CD4-positive, alpha-beta T cell treated with Interleukin-17A for 4 hours (primary cell): Measurements from ENCODE around the gene PLCL2.

Source experiments
- DNase-seq: peaks from one replicate; pipeline ENCODE4 v3.0.0-alpha.2; 2020; ENCODE audit warnings: mixed read lengths

Gene PLCL2

GRCh38 chr3:17052363-17052762, 167.6 kb downstream of the PLCL2 start:
- no peak for DNase-seq

- no peak for DNase-seq
These were observed 169.7 kb downstream of the PLCL2 start for GRCh38 chr3:17054301-17054981.

- DNase-seq: no peak
These were observed 170.2 kb downstream of the PLCL2 start for GRCh38 chr3:17054982-17055343.

GRCh38 chr3:17055374-17056276, 170.9 kb downstream of the PLCL2 start:
- DNase-seq: no peak

GRCh38 chr3:17057321-17057720, 172.6 kb downstream of the PLCL2 start:
- DNase-seq: no peak

GRCh38 chr3:17059989-17060550, 175.3 kb downstream of the PLCL2 start:
- no peak for DNase-seq

- no peak for DNase-seq
These were observed 176.2 kb downstream of the PLCL2 start for GRCh38 chr3:17061005-17061404.

- DNase-seq: no peak
These were observed 178.0 kb downstream of the PLCL2 start for GRCh38 chr3:17062736-17063135.

GRCh38 chr3:17063596-17063995, 178.8 kb downstream of the PLCL2 start:
- no peak for DNase-seq

- DNase-seq: no peak
These were observed 180.6 kb downstream of the PLCL2 start for GRCh38 chr3:17065315-17065714.

GRCh38 chr3:17065881-17066280, 181.1 kb downstream of the PLCL2 start:
- no peak for DNase-seq

GRCh38 chr3:17069754-17070153, 185.0 kb downstream of the PLCL2 start:
- no peak for DNase-seq

GRCh38 chr3:17070161-17070959, 185.6 kb downstream of the PLCL2 start:
- no peak for DNase-seq

GRCh38 chr3:17074559-17074958, 189.8 kb downstream of the PLCL2 start:
- DNase-seq: peak; percentile 28

GRCh38 chr3:17075358-17075757, 190.6 kb downstream of the PLCL2 start:
- DNase-seq: no peak

GRCh38 chr3:17075907-17076306, 191.2 kb downstream of the PLCL2 start:
- DNase-seq: no peak

GRCh38 chr3:17076940-17077605, 192.3 kb downstream of the PLCL2 start:
- no peak for DNase-seq

- DNase-seq: no peak
These were observed 192.9 kb downstream of the PLCL2 start for GRCh38 chr3:17077606-17078005.

GRCh38 chr3:17078926-17079465, 194.2 kb downstream of the PLCL2 start:
- no peak for DNase-seq

GRCh38 chr3:17079933-17080332, 195.2 kb downstream of the PLCL2 start:
- no peak for DNase-seq

- no peak for DNase-seq
These were observed 196.8 kb downstream of the PLCL2 start for GRCh38 chr3:17081520-17081919.

- DNase-seq: no peak
These were observed 202.8 kb downstream of the PLCL2 start for GRCh38 chr3:17087509-17087908.
